NCI-H1694 (cell line): ENCODE measurements around the gene MAGI1.

ENCODE experiments used
- DNase-seq: peaks from one replicate; lab custom pipeline; 2025; lab: John Stamatoyannopoulos, UW

MAGI1 gene

GRCh38 chr3:65666448-65667091, 372.1 kb downstream of the MAGI1 start:
- no peak for DNase-seq

GRCh38 chr3:65665915-65666314, 372.8 kb downstream of the MAGI1 start:
- DNase-seq, result no peak

- no peak for DNase-seq
These were observed 373.8 kb downstream of the MAGI1 start for GRCh38 chr3:65664931-65665330.

GRCh38 chr3:65664446-65664845, 374.3 kb downstream of the MAGI1 start:
- DNase-seq, result no peak

GRCh38 chr3:65662095-65662494, 376.6 kb downstream of the MAGI1 start:
- no peak for DNase-seq

- DNase-seq, result no peak
These were observed 378.6 kb downstream of the MAGI1 start for GRCh38 chr3:65660000-65660598.

- DNase-seq, result no peak
These were observed 379.3 kb downstream of the MAGI1 start for GRCh38 chr3:65659396-65659795.

GRCh38 chr3:65658401-65658800, 380.3 kb downstream of the MAGI1 start:
- no peak for DNase-seq

GRCh38 chr3:65655061-65655460, 383.7 kb downstream of the MAGI1 start:
- no peak for DNase-seq

GRCh38 chr3:65653731-65654130, 385.0 kb downstream of the MAGI1 start:
- no peak for DNase-seq

- DNase-seq, result no peak
These were observed 388.5 kb downstream of the MAGI1 start for GRCh38 chr3:65650247-65650646.

- DNase-seq, result no peak
These were observed 391.3 kb downstream of the MAGI1 start for GRCh38 chr3:65647369-65647768.

- DNase-seq, result no peak
These were observed 395.8 kb downstream of the MAGI1 start for GRCh38 chr3:65642883-65643282.

GRCh38 chr3:65641777-65642176, 396.9 kb downstream of the MAGI1 start:
- DNase-seq, result no peak

GRCh38 chr3:65641045-65641444, 397.7 kb downstream of the MAGI1 start:
- DNase-seq, result no peak

GRCh38 chr3:65639444-65639843, 399.3 kb downstream of the MAGI1 start:
- DNase-seq, result no peak

- no peak for DNase-seq
These were observed 400.4 kb downstream of the MAGI1 start for GRCh38 chr3:65638301-65638700.

GRCh38 chr3:65636326-65636725, 402.4 kb downstream of the MAGI1 start:
- DNase-seq, result peak; percentile 69

GRCh38 chr3:65635657-65636056, 403.1 kb downstream of the MAGI1 start:
- DNase-seq, result no peak

- DNase-seq, result no peak
These were observed 405.6 kb downstream of the MAGI1 start for GRCh38 chr3:65633018-65633638.

- no peak for DNase-seq
These were observed 406.3 kb downstream of the MAGI1 start for GRCh38 chr3:65632414-65632813.

- DNase-seq, result no peak
These were observed 409.7 kb downstream of the MAGI1 start for GRCh38 chr3:65628978-65629377.

- DNase-seq, result no peak
These were observed 411.7 kb downstream of the MAGI1 start for GRCh38 chr3:65627062-65627461.

- DNase-seq, result no peak
These were observed 413.4 kb downstream of the MAGI1 start for GRCh38 chr3:65625305-65625704.
